DMS79 treated with DMSO at 0.1 percent for 48 hours (cell line): ENCODE data around the gene CD109.
"Not testable (repeated sequence)": the region's sequence is repeated elsewhere in the genome, so short reads cannot be mapped to it uniquely, and the experiment has no call there.

Experiments
- DNase-seq: peaks from one replicate; lab custom pipeline; 2025; lab: John Stamatoyannopoulos, UW

CD109 gene

GRCh38 chr6:73791336-73791735, 95.3 kb downstream of the CD109 start:
- no peak for DNase-seq

- DNase-seq = no peak
Observed at GRCh38 chr6:73792738-73793137, 96.7 kb downstream of the CD109 start.

GRCh38 chr6:73796881-73797280, 100.9 kb downstream of the CD109 start:
- no peak for DNase-seq

- DNase-seq = no peak
Observed at GRCh38 chr6:73797861-73798260, 101.9 kb downstream of the CD109 start.

GRCh38 chr6:73798592-73798991, 102.6 kb downstream of the CD109 start:
- no peak for DNase-seq

- DNase-seq = no peak
Observed at GRCh38 chr6:73800997-73801396, 105.0 kb downstream of the CD109 start.

- DNase-seq = no peak
Observed at GRCh38 chr6:73801652-73802268, 105.8 kb downstream of the CD109 start.

- DNase-seq = no peak
Observed at GRCh38 chr6:73802366-73802765, 106.4 kb downstream of the CD109 start.

GRCh38 chr6:73803562-73804241, 107.7 kb downstream of the CD109 start:
- DNase-seq = no peak

DNA sequence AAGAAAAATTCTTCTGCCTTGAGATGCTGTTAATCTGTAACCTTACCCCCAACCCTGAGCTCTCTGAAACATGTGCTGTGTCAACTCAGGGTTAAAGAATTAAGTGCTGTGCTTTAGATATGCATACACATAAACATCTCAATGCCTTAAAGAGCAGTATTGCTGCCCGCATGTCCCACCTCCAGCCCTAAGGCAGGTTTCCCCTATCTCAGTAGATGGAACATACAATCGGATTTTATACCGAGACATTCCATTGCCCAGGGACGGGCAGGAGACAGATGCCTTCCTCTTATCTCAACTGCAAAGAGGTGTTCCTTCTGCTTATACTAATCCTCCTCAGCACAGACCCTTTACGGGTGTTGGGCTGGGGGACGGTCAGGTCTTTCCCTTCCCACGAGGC, 109.2 kb downstream of the CD109 start:
- not testable (repeated sequence) for DNase-seq

- DNase-seq = not testable (repeated sequence)
Observed at GRCh38 chr6:73805982-73806381, 110.0 kb downstream of the CD109 start.

DNA sequence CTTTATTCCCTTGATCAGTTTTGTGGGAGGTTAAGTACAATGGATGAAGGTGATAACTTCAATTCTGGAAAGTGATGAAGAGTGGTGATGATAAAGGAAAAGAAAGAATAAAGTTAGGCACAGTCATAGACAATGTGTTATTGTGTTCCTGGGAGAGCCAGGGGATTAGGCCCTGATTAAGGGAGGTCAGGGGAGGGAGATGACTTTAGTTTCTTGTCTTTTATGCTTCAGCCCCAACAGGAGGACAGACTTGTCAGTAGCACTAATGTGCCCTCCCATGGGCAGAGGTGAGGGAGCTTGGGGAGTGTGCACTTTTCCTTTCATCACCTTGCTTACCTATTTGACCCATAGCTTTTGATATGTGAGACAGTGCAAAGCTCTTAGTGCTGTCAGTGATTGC, 115.7 kb downstream of the CD109 start:
- no peak for DNase-seq

DNA sequence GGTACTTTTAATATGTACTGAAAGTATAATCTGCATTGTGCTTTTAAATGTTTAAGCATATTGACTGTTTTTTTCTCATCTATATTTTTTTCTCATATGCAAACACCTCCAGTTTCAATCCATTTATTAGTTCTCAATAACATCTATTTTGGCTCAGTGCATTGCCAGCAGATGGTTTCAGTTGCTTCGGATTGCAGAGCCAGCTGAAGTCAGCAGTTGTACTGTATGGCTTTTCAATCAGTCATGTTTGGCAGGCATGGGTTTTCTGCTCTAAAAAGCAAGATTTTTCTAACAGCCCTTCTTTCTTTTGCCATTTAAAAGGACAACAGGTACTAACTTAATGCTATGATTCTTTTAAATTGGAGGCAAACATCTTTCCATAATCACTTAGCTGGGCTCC, 121.2 kb downstream of the CD109 start:
- DNase-seq = no peak

DNA sequence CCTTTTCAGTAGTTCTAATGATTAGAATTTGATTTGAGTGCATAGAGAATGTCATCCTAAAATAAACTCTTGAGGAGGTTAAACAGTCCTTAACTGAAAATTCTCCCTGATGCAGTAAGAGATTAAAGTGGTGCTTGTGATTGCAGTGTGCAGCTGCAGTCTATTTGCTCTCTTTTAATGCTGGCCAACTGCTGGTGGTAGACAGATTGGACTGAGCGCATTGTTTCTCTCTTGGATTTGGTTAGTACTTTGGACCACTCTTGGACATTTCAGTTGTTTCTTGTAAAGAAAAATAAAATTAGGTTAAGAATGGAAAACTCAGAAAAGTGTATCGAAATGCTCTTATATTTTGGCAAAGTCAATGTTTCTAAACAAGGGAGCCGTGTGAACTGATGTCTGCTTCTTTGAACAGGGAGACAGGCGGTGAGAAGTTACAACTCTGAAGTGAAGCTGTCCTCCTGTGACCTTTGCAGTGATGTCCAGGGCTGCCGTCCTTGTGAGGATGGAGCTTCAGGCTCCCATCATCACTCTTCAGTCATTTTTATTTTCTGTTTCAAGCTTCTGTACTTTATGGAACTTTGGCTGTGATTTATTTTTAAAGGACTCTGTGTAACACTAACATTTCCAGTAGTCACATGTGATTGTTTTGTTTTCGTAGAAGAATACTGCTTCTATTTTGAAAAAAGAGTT, 127.2 kb downstream of the CD109 start:
- peak; percentile 63 for DNase-seq

GRCh38 chr6:73823832-73824231, 127.8 kb downstream of the CD109 start:
- no peak for DNase-seq

GRCh38 chr6:73826571-73826970, 130.6 kb downstream of the CD109 start:
- no peak for DNase-seq

DNA sequence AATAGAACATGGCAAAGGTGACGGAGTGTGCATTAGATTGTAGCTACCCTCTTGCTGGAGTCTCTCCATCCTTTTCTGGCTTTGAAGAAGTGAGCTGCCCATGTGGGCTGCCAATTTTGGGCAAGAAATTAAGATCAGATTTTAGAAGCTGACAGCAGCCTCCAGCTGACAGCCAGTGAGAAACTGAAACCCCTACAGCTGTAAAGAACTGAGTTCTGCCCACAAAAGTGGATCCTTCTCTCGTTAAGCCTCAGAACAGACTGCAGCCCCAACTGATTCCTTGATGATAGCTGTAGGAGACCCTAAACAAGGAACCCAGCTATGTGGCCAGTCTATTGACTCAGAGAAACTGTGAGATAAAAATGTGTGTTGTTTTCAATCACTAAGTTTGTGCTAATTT, 134.1 kb downstream of the CD109 start:
- DNase-seq = no peak

GRCh38 chr6:73832313-73832712, 136.3 kb downstream of the CD109 start:
- no peak for DNase-seq

- DNase-seq = not testable (repeated sequence)
Observed at GRCh38 chr6:73844696-73845095, 148.7 kb downstream of the CD109 start.

GRCh38 chr6:73851048-73851447, 155.0 kb downstream of the CD109 start:
- not testable (repeated sequence) for DNase-seq

GRCh38 chr6:73854998-73855718, 159.2 kb downstream of the CD109 start:
- peak; percentile 17 for DNase-seq

DNA sequence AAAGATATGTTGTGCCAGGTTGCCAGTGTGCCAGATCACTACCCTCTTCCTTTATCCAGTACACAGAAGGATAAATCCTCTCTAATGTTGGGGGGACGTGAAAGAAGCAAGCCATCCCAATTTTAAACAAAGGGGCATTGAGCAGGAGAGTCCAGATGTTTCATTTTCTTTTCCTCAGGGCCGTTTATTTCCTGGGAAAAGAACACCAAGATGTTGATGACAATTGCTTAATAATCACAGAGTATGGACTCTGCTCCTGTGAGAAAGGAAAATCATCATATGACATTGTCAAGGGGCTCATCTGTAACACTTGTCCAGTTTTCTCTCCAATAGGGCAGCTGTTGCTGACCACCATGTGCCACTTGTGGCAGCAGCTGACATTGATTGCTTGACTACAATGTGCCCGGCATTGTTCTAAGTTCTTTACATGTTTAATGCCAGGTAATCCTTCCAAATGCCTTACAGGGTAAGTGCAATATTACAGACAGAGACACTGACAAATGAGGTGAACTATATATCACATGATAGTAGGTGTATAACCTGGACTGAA, 161.4 kb downstream of the CD109 start:
- DNase-seq = no peak
